Gastroesophageal sphincter (tissue), 4 donors: Measurements from ENCODE around the gene NTNG2. TPM values are rescaled to one million over a fixed set of nuclear protein-coding genes. Genes with fewer than 3 reads are reported as not detected.

Experiments used
- ATAC-seq: fragments of 150-250 bp; one replicate; pipeline ENCODE4 v1.9.1; 2016; ENCODE audit warnings: mild to moderate bottlenecking, moderate library complexity
- H3K27ac ChIP-seq, 4 donors: fragments of 200-600 bp; sonication (generic) in 3 of 4; 1 replicate in 3 of 4; 2 replicates in 1 of 4; pipeline ENCODE4 v1.5.1; 2016 to 2019
- H3K27me3 ChIP-seq: fragments of 200-600 bp; sonication (generic); one replicate; pipeline ENCODE4 v1.5.1; 2019
- H3K36me3 ChIP-seq, 2 donors: fragments of 200-600 bp; sonication (generic); one replicate each; pipeline ENCODE4 v1.5.1; 2019; ENCODE audit warnings: control low read depth in 1 of 2
- H3K4me1 ChIP-seq, 3 donors: fragments of 200-600 bp; sonication (generic); 1 replicate in 2 of 3; 2 replicates in 1 of 3; pipeline ENCODE4 v1.5.1; 2016 to 2019; ENCODE audit warnings: control low read depth in 2 of 3
- H3K4me3 ChIP-seq, 2 donors: fragments of 200-600 bp; sonication (generic); one replicate each; pipeline ENCODE4 v1.5.1; 2019; ENCODE audit warnings: mild to moderate bottlenecking in 1 of 2, moderate library complexity in 1 of 2
- H3K9me3 ChIP-seq, 3 donors: fragments of 200-600 bp; sonication (generic); one replicate each; pipeline ENCODE4 v1.5.1; 2017 to 2019; ENCODE audit warnings: control low read depth in 2 of 3
- EP300 ChIP-seq: sonication (generic); formaldehyde crosslinking; IDR thresholded peaks from one replicate; pipeline ENCODE4 v1.6.1; 2017; ENCODE audit warnings: antibody characterized with exemption, mild to moderate bottlenecking
- POLR2A ChIP-seq, 2 donors: fragments of 450-650 bp; IDR thresholded peaks; one replicate each; pipeline ENCODE4 v1.6.1; 2017; ENCODE audit warnings: antibody characterized with exemption in 2 of 2, mild to moderate bottlenecking in 2 of 2, moderate library complexity in 1 of 2
- POLR2AphosphoS5 ChIP-seq: sonication (generic); formaldehyde crosslinking; IDR thresholded peaks from one replicate; pipeline ENCODE4 v1.6.1; 2017; ENCODE audit warnings: antibody characterized with exemption
- WGBS, 2 donors: methylation state at CpG; one replicate each; pipeline ENCODE4 v1.1.5; 2018; ENCODE audit warnings: low coverage in 1 of 2; 5-methylcytosine and 5-hydroxymethylcytosine counted together
- total RNA-seq, 4 donors: library from RNA; depleted of rRNA; stranded (reverse); fragments of >200 nt; gene quantifications; one replicate each; pipeline ENCODE4 v1.1.0, GENCODE V29; 2016
- TF ChIP-seq, protein P1 (sequence below), 4 experiments: fragments of 200-600 bp in 2 of 4; fragments of 450-650 bp in 2 of 4; sonication (generic) in 1 of 4; IDR thresholded peaks; one replicate each; pipeline ENCODE4 v1.5.1; 2017 to 2019; ENCODE audit warnings: antibody characterized with exemption in 4 of 4, mild to moderate bottlenecking in 2 of 4, moderate library complexity in 2 of 4

The NTNG2 gene
- total RNA-seq, 4 donors from 2014 or later, result 0.81 to 1.6 (median 1.3) TPM

DNA sequence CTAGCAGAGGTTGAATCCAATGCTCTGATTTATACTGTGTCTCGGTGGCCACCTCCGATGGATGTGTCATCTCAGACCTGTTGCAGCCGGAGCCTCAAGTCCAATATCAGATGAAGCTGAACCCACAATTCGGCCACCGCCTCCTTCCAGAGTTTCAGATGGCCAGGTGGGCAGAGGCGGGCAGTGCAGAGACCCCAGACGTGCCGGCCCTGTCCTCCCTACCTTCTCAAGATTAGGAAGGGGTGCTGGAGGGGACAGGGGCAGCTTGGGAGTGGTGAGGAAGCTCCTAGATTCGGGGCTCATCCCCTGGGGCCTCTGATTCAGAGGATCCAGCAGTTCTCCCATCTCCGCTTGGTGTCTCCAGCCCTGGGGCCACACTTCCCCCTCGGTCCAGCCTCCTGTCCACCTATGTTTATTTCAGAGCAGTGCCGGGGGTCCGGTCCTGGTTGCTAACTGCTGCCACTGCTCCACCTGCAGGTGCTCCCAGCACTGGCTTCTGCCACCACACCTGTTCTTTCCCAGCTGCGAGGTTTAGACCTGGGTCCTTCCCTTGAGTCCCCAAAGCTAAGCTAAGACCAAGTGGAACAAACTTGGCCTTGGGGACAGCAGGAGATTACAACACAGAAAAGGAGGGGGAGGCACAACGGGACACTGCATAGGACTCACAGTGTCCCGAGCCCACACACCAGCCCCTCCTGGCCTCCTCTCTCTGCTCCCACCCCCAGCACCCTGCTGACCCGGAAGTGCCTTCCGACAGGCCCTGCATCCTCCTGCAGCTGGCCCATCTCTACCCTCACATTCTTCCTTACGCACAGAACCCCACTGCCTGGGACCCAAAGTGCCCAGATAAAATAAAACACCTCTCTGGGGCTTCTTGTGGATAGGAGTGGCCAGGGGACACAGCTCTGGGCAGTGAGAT lies 81.6 kb downstream of the NTNG2 start:
- TF ChIP-seq, protein P1, sequence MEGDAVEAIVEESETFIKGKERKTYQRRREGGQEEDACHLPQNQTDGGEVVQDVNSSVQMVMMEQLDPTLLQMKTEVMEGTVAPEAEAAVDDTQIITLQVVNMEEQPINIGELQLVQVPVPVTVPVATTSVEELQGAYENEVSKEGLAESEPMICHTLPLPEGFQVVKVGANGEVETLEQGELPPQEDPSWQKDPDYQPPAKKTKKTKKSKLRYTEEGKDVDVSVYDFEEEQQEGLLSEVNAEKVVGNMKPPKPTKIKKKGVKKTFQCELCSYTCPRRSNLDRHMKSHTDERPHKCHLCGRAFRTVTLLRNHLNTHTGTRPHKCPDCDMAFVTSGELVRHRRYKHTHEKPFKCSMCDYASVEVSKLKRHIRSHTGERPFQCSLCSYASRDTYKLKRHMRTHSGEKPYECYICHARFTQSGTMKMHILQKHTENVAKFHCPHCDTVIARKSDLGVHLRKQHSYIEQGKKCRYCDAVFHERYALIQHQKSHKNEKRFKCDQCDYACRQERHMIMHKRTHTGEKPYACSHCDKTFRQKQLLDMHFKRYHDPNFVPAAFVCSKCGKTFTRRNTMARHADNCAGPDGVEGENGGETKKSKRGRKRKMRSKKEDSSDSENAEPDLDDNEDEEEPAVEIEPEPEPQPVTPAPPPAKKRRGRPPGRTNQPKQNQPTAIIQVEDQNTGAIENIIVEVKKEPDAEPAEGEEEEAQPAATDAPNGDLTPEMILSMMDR (IDR thresholded peaks at IDR 0.05), result no peak
- TF ChIP-seq EP300 (no peak), POLR2AphosphoS5 (no peak), POLR2A (IDR thresholded peaks at IDR 0.05) (no peak)
- 60 to 72% methylated on average over 1 to 2 of the region's 19 CpGs for WGBS, 2 donors
- ATAC-seq, result no peak

GRCh38 chr9:132244582-132245455 lies 83.0 kb downstream of the NTNG2 start:
- Histone ChIP-seq H3K9me3 (no peaks in the 10 kb centered on the region), H3K36me3 (no peaks in the 10 kb centered on the region), H3K27me3 (peaks cover 46% of the 10 kb centered on the region), H3K27ac (peak overlapping the region in 3 of 4 donors; percentile 17 to 43 (median 41)), H3K4me1 (peaks cover 0 to 47% (median 5%) of the 10 kb centered on the region in 3 donors), H3K4me3 (no peak overlapping the region)
- 43 to 61% methylated on average over 2 to 3 of the region's 19 CpGs for WGBS, 2 donors
- no peak for ATAC-seq
- TF ChIP-seq, protein P1 (IDR thresholded peaks at IDR 0.05), result no peak
- TF ChIP-seq EP300 (no peak), POLR2AphosphoS5 (no peak), POLR2A (IDR thresholded peaks at IDR 0.05) (no peak)

More for the DNA sequence above, 81.6 kb downstream of the NTNG2 start:
- Histone ChIP-seq H3K9me3 (no peaks in the 10 kb centered on the region), H3K27ac (no peak overlapping the region), H3K4me1 (peaks cover 0 to 47% (median 5%) of the 10 kb centered on the region in 3 donors), H3K4me3 (no peak overlapping the region), H3K36me3 (no peaks in the 10 kb centered on the region), H3K27me3 (peaks cover 33% of the 10 kb centered on the region)

- H3K4me3 ChIP-seq, result no peak overlapping the region
- peaks cover 47% of the 10 kb centered on the region for H3K27me3 ChIP-seq
- 84% methylated on average over 3 to 8 of the region's 9 CpGs for WGBS, 2 donors
- H3K27ac ChIP-seq, result no peak overlapping the region
- no peaks in the 10 kb centered on the region for H3K36me3 ChIP-seq
- ATAC-seq, result no peak
- H3K4me1 ChIP-seq, result peaks cover 0 to 43% (median 5%) of the 10 kb centered on the region in 3 donors
- no peaks in the 10 kb centered on the region for H3K9me3 ChIP-seq
- no peak for TF ChIP-seq EP300
- no peak for TF ChIP-seq POLR2AphosphoS5
- TF ChIP-seq, protein P1 (IDR thresholded peaks at IDR 0.05), result no peak
- no peak for TF ChIP-seq POLR2A (IDR thresholded peaks at IDR 0.05)
These were observed 83.6 kb downstream of the NTNG2 start for GRCh38 chr9:132245465-132245864.

DNA sequence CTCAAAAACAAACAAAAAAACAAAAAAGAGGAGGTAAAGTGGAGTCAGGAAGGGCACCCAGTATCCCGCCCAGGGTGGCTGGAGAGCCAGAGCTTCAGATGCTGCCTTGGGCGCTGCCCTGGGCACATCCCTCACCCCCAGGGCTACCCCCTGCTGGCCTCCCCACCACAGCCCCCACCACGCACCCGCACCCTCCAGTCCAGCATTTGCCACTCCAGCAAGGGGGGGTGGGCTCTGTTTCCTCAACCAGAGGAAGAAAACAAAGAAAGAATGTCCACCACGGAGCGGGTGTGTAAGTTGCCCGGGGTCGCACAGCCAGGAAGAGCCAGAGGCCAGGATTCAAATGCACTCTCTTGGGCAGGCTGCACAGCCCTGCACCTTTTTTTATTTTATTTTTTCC lies 86.1 kb downstream of the NTNG2 start:
- peaks cover 0 to 6% (median 0%) of the 10 kb centered on the region in 3 donors for H3K9me3 ChIP-seq
- H3K4me3 ChIP-seq, result no peak overlapping the region
- peaks cover 53% of the 10 kb centered on the region for H3K27me3 ChIP-seq
- 96 to 100% methylated on average over 1 to 4 of the region's 8 CpGs for WGBS, 2 donors
- no peak for ATAC-seq
- H3K36me3 ChIP-seq, result no peaks in the 10 kb centered on the region
- TF ChIP-seq EP300 (no peak), POLR2A (IDR thresholded peaks at IDR 0.05) (no peak), POLR2AphosphoS5 (no peak)
- TF ChIP-seq, protein P1 (IDR thresholded peaks at IDR 0.05), result no peak
- H3K4me1 ChIP-seq, result peaks cover 0 to 20% (median under 1%) of the 10 kb centered on the region in 3 donors
- no peak overlapping the region for H3K27ac ChIP-seq
